ENCODE measurements around the gene GNMT.
"Not testable (repeated sequence)": the region's sequence is repeated elsewhere in the genome, so short reads cannot be mapped to it uniquely, and the experiment has no call there.

GNMT gene

GRCh38 chr6:42978839-42979522 is 18.4 kb downstream of the GNMT start, which contains the start of gene PEX6:
Gene PEX6, minus strand, starts transcription at chr6:42979181. Its CDS starts 31 bp downstream, at chr6:42979150.
- no peak for FAIRE-seq

DNA sequence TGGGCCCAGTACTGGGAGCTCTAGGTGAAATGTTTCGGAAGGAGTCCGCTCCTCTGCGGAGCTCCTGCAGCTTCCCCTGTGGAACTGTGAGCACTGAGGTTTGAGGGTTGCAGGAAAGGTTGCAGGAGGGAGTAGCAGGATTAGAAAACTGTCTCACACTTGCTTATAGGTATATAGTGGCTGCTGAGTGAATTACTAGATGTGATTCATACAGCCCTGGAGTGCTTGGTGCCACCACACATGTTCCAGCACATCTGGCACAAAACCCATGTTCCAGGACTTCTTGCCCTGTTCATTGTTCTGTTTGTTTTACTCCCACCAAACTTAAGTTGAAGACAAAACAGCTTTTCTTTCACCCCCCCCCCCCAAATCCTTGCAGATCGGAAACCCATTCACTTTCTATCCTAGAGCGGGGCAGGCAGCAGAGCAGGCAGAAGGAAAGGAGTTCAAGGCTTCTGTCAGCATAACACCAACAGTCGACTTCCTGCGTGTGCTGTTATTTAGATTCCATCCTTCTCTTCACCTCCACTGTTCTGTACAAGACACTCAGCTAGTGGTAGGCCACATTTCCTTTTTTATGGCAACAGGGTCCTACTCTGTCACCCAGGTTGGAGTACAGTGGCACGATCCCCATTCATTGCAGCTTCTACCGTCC is 19.1 kb downstream of the GNMT start:
- FAIRE-seq, result no peak

DNA sequence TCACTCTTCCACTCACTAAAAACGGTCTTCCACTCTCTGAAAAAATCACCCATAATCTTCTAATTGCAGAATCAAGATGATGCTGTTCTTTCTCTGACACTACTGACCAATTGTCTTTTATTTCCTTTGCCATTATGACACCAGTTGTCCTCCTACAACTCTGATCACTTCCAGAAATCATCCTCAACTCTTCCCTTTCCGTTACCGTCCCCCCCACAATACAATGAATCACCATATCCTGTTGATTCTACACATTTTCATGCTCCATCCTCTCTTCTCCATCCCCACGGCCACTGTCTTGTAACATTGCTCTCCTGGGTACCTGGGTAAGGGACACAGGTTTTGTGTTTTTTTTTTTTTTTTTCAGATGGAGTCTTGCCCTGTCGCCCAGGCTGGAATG is 21.3 kb downstream of the GNMT start:
- FAIRE-seq, result no peak

- FAIRE-seq, result no peak
Observed at GRCh38 chr6:42984001-42984923, 23.7 kb downstream of the GNMT start, which contains the start of gene PPP2R5D. Gene PPP2R5D, plus strand, starts transcription at chr6:42984570. Its CDS starts 108 bp downstream, at chr6:42984678.

GRCh38 chr6:42984924-42985475 is 24.4 kb downstream of the GNMT start:
- no peak for FAIRE-seq

GRCh38 chr6:42987533-42988451 is 27.2 kb downstream of the GNMT start:
- FAIRE-seq, result no peak

DNA sequence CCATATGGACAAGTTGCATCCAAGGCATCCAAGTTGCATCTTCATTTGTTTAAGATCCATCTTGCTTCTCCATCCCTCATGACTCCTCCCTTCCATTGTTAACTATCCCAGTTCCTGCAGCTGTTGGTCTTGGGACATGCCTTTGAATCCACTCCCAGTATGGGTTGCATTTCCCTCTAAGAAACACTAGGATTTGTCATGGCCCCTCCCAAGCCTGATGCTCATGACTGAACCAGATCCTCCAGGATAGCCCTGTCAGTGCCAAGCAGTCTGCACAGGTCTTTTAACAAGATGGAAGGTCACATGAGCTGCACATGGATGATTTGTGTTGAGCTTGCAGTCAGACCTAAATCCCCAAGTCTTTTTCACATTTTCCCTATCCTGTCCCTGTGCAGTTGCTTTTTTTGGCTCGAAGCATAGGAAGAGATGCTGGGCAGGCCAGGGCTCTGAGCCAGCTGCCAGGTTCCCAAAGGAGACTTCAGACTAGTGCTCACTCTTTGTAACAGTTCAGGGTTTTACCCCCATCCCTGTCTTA is 28.0 kb downstream of the GNMT start:
- FAIRE-seq, result no peak

- no peak for FAIRE-seq
Observed at GRCh38 chr6:42989923-42990322, 29.4 kb downstream of the GNMT start.

- FAIRE-seq, result no peak
Observed at GRCh38 chr6:42993445-42993844, 32.9 kb downstream of the GNMT start.

DNA sequence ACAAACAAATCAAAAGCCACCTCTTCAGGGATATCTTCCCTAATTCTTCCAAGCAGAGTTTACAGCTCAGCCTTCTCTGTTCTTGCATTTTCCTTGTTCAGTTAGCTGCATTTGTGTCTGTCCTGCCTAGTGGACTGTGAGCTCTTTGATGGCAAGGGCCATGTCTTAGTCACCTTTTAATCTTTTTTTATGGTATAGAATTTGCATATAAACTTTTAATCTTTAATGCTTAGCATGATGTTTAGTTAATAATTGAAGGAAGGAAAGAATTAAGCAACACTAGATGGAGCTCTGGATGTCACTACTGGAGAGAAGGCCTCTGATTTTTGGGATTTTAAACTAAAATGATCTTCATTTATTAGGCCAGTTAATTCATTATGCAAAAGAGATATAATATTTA is 36.0 kb downstream of the GNMT start:
- FAIRE-seq, result no peak

DNA sequence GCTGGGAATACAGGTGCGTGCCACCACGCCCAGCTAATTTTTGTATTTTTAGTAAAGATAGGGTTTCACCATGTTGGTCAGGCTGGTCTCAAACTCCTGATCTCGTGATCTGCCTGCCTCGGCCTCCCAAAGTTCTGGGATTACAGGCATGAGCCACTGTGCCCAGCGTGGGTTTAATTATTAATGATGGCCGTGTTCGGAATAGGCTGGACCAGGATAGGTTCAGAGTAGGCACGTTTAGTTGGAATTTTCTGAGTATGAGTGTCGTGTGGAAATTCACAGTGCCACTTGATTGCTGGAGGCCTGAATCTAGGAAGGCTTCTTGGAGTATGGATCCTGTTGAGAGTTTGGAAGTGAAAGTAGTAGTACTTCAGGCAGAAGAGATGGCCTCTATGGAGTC is 37.7 kb downstream of the GNMT start:
- not testable (repeated sequence) for FAIRE-seq

DNA sequence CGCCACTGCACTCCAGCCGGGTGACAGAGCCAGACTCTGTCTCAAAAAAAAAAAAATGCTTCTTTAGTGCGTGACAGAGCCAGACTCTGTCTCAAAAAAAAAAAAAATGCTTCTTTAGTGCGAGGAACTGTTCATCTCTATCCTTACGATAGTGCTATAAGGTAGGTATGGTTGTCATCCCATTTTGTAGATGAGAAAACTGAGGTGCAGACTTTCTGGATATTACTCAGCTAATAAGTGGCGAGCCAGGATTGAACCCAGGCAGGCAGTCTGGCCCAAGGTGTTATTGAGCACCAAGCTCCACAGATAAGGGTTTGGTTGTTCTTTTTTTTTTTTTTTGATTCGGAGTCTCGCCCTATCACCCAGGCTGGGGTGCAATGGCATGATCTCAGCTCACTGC is 41.3 kb downstream of the GNMT start:
- FAIRE-seq, result no peak

- no peak for FAIRE-seq
Observed at GRCh38 chr6:43005844-43006243, 45.3 kb downstream of the GNMT start.

GRCh38 chr6:43006251-43006650 is 45.7 kb downstream of the GNMT start:
- FAIRE-seq, result no peak

DNA sequence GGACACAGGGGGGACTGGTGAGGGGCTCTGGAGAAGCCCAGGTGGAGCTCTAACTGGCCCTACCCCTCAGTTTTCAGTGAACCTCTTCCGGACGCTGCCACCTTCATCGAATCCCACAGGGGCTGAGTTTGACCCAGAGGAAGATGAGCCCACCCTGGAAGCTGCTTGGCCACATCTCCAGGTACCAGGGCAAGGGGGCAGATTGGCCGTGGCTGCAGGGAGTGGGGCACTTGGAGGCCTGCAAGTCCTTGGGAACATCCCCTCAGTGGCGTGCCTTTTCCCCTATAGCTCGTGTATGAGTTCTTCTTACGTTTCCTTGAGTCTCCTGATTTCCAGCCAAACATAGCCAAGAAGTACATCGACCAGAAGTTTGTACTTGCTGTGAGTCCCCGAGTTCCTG is 46.6 kb downstream of the GNMT start:
- no peak for FAIRE-seq

DNA sequence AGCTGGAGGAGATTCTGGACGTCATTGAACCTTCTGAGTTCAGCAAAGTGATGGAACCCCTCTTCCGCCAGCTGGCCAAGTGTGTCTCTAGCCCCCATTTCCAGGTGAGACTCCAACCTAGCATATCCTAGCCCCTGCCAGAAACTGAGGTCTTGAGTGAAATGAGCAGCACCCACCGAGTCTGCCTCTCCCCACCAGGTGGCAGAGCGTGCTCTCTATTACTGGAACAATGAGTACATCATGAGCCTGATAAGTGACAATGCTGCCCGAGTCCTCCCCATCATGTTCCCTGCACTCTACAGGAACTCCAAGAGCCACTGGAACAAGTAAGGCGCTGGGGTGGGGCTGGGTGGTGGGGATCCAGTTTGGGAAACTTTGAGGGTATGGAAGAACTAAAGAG is 48.6 kb downstream of the GNMT start:
- FAIRE-seq, result no peak

- FAIRE-seq, result no peak
Observed at GRCh38 chr6:43011207-43011606, 50.7 kb downstream of the GNMT start.

DNA sequence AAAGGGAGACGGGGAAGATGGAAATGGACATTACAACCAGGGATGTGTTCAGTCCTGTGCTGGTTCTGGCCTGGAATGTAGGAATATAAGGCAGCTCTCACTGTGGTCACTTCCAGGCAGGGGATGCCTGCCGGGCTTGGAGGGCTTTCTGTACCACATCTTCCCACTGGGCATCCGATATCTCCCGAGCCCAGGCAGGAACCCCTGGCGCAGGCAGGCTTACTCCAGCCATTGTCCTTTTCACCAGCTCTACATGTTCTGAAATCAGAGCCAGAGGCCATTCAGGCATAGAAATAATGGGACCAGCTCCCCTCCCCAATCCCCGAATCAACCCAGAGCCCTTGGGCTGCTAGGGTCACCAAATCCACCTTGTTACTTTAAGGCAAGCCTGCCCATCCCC is 51.8 kb downstream of the GNMT start:
- FAIRE-seq, result no peak

DNA sequence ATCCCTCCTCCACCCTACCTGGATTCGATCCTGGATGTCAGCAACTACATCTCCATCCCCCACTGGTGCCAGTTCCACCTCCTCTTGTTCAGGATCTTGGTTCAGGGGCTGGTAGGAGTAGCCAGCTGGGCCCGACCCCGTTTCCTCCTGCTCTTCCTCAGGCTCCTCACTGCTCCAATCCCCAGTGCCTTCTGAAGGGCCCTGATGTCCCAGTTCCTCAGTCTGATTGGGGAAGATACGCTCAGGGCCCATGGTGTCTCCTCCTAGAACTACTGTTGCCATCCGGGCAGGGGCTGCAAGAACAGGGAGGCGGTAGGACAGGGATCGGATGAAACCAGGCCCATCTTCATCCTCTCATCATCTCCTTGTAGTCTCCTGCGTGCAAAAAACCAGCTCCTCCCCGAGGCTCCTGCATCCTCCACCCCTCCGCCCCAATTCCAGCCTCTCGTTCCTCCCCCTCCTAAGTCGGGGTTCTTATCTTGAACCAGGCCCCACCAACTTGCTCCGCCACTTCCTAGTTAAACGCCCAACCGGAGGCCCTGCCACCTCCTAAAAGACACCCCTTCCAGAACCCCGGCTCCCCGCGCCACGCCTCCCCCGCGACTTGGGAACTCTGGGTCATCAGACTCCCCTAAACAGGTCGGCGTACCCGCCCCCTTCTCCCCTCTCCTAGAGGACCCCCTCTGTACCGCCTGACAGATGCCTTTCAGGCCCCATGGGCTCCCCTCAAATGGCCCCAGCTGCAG is 52.7 kb downstream of the GNMT start:
- no peak for FAIRE-seq

Measured in colon (tissue), 2 donors.